ENCODE measurements around the gene BCL11B. TPM values are rescaled to one million over a fixed set of nuclear protein-coding genes. Genes with fewer than 3 reads are reported as not detected.

BCL11B gene
- total and polyA plus RNA-seq, 10 of the 15 experiments (the other 5 are each of a cell fraction or from before 2014, with no cell fraction given), result 0.38 to 5.5 (median 1.3) TPM

- intact Hi-C loops (cut with micrococcal nuclease; ENCODE audit: unreplicated experiment), result no loop called here
- DNase-seq (ENCODE audit: low read depth, low spot score), result no peak
- TF ChIP-seq CHD1 (IDR thresholded peaks at IDR 0.05; ENCODE audit: low read depth, low read length), result no peak
- no peak for TF ChIP-seq NFXL1 (IDR thresholded peaks at IDR 0.05; ENCODE audit: borderline replicate concordance)
- no peak for TF ChIP-seq RAD51 (IDR thresholded peaks at IDR 0.05)
- TF ChIP-seq YBX1 (IDR thresholded peaks at IDR 0.05), result no peak
- TF ChIP-seq ZNF592 (IDR thresholded peaks at IDR 0.05), result no peak
- TF ChIP-seq SMAD5 (IDR thresholded peaks at IDR 0.05; ENCODE audit: low read depth), result no peak
- no peak for TF ChIP-seq ZBTB33 (IDR thresholded peaks at IDR 0.05)
- TF ChIP-seq MTA2 (IDR thresholded peaks at IDR 0.05; ENCODE audit: low read depth), result no peak
- TF ChIP-seq CUX1 (IDR thresholded peaks at IDR 0.05; ENCODE audit: insufficient replicate concordance, low read depth, low read length), result no peak
- TF ChIP-seq CBX5 (IDR thresholded peaks at IDR 0.05; ENCODE audit: low read depth), result no peak
- no peak for TF ChIP-seq RCOR1 (conservative IDR thresholded peaks at IDR 0.05; ENCODE audit: low read depth, low read length)
- TF ChIP-seq YY1 (IDR thresholded peaks at IDR 0.05; ENCODE audit: low read depth, low read length), result no peak
Measured at GRCh38 chr14:99258876-99259726, 12.9 kb downstream of the BCL11B start.

More at GRCh38 chr14:99258876-99259726, 12.9 kb downstream of the BCL11B start:
- Histone ChIP-seq H3K27ac (ENCODE audit: control insufficient read depth, insufficient read depth) (no peak overlapping the region), H3K4me2 (ENCODE audit: control insufficient read depth, insufficient read depth) (no peak overlapping the region), H3K4me1 (ENCODE audit: control insufficient read depth, insufficient read depth, low read length) (no peaks in the 10 kb centered on the region), H3K79me2 (ENCODE audit: control insufficient read depth, insufficient read depth, low read length) (no peaks in the 10 kb centered on the region), H2AFZ (ENCODE audit: control insufficient read depth, low read depth, low read length) (no peak overlapping the region), H3K9ac (ENCODE audit: control insufficient read depth, insufficient read depth, low read length) (no peak overlapping the region), H3K36me3 (ENCODE audit: control insufficient read depth in 2 of 2, insufficient read depth in 2 of 2, low read length in 1 of 2) (no peaks in the 10 kb centered on the region), H3K4me3 (no peak overlapping the region), H3K9me3 (replicated peaks; ENCODE audit: control insufficient read depth, insufficient read depth, low read length) (no peaks in the 10 kb centered on the region), H4K20me1 (ENCODE audit: control insufficient read depth, insufficient read depth) (no peaks in the 10 kb centered on the region), H3K27me3 (replicated peaks in 1 of 2; ENCODE audit: control insufficient read depth in 2 of 2, insufficient read depth in 2 of 2, low read length in 1 of 2) (peaks cover 3 to 6% of the 10 kb centered on the region in 2 experiments; a peak in 3 of 4 replicates)
- CTCF ChIA-PET, result no interaction called here
- FAIRE-seq (no peak), ATAC-seq (no peak)
- POLR2A ChIA-PET, result no interaction called here
- BruUV-seq (replicated peaks), result no TSS peak
- RAD21 ChIA-PET (ENCODE audit: unreplicated experiment), result interaction anchor here (10.2 kb wide), 1 partner anchor 1121 kb away, joined by 91 read pairs; no protein-coding TSS in a partner anchor
- in situ Hi-C loops (cut with MboI), result loop anchor here (25.0 kb wide), 1 partner anchor 1122 kb away; no protein-coding TSS in a partner anchor
- SMC1A ChIA-PET (ENCODE audit: uncharacterized antibody, unreplicated experiment), result no interaction called here
- WGBS (ENCODE audit: insufficient coverage, insufficient replicate concordance, low lambda C conversion rate, missing lambda C conversion rate), result 56% methylated on average over 27 of the region's 27 CpGs
